GM12873 (cell line): ENCODE data around the gene NUDCD2.

Experiments used
- TF ChIP-seq, protein P1 (sequence below): IDR thresholded peaks from 2 replicates; pipeline ENCODE4 v1.5.1; 2012; ENCODE audit warnings: low read depth, mild to moderate bottlenecking, moderate library complexity, low read length, control low read depth; ENCODE audit not compliant: insufficient read depth; ENCODE audit errors: missing control alignments

The NUDCD2 gene

DNA sequence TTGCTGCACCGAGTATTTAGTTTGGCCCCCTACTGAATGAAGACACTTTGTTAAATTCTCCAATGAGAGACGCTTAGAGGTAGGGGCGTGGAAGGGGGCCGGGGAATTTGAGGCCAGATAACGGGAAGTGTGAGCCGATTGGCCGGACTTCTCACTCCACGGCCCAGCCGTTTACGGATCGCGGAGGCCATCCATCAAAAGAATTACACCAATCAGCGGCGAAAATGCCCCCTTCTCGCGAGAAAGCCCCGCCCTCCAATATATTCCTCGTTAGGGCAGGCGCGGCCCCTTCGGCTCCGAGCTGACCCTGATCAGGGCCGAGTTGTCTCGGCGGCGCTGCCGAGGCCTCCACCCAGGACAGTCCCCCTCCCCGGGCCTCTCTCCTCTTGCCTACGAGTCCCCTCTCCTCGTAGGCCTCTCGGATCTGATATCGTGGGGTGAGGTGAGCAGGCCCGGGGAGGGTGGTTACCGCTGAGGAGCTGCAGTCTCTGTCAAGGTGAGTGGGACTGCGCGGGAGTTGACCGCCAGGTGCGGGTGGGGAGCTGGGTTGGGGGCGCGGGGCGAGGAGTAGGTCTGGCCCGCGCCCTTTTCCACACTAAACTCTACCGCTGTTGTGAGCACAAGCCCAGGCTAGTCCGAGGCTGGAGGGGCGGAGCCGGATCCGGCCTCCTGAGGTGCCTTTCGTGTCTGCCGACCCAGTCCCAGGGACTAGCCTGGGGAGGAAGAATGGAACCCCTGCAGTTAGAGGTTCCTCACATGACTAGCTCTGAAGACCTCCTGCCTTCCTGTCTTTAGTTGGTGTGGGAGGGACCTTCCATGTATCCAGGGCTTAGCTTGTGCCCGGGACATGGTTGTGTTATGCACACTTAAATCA, 22.4 kb downstream of the NUDCD2 start, which contains the start of gene CCNG1:
TSS of gene CCNG1 (plus strand) at position 287 of the 874 bp plus-strand sequence. CDS start 1,662 bp downstream, outside the sequence.
- TF ChIP-seq, protein P1, sequence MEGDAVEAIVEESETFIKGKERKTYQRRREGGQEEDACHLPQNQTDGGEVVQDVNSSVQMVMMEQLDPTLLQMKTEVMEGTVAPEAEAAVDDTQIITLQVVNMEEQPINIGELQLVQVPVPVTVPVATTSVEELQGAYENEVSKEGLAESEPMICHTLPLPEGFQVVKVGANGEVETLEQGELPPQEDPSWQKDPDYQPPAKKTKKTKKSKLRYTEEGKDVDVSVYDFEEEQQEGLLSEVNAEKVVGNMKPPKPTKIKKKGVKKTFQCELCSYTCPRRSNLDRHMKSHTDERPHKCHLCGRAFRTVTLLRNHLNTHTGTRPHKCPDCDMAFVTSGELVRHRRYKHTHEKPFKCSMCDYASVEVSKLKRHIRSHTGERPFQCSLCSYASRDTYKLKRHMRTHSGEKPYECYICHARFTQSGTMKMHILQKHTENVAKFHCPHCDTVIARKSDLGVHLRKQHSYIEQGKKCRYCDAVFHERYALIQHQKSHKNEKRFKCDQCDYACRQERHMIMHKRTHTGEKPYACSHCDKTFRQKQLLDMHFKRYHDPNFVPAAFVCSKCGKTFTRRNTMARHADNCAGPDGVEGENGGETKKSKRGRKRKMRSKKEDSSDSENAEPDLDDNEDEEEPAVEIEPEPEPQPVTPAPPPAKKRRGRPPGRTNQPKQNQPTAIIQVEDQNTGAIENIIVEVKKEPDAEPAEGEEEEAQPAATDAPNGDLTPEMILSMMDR, result no peak

DNA sequence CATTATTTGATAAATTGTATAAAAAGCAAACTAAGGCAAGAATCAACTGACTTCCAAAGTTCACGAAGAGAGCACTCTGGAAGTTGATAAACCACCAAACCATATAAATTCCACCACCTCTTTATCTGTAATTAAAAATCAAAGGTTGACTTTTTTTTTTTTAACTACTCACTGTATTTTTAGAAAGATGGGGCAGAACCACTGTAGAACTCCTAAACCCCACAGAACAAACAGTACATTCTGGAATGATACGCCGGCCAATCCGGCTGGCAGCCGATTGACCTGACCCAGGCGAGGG, 22.9 kb downstream of the NUDCD2 start:
- TF ChIP-seq, protein P1, result no peak

DNA sequence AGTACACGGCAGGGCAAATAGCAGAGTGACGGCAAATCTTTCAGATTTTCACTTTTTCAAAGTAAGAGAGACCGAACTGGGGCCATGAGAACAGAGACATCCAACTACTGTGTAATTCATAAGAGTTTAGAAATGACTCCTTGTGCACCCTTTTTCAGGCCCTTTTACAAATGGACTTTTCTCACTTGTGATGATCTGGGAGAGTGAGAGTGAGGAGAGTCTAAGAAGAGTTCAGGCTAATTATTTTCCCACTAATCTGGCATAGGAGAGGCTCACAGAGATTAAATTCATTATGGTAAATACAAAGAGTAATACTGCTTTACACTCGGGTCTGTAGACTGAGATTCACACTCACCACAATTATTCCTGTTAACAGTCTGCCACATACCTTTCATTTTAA, 23.4 kb downstream of the NUDCD2 start:
- TF ChIP-seq, protein P1, result no peak

DNA sequence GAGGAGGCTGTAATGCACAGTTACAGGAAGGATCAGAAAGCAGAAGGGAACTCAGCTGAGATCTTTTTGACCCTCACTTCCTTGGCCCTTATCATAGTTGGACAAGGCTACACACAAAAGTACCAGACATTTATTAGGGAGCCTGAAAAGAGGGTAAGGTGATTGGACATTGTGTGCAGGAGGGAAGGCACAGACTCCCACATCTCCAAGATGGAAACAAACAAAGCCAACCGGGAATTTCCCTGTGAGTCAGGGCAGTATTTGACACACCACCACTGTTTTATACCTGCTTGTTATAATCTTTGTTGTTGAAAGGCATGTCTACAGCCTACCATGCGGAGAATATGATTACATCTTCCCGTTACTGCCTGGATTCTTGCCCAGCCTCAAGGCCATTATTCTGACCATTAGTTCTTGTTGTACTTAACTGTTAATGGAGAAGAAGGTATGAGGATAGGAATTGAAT, 25.5 kb downstream of the NUDCD2 start:
- TF ChIP-seq, protein P1, result no peak

DNA sequence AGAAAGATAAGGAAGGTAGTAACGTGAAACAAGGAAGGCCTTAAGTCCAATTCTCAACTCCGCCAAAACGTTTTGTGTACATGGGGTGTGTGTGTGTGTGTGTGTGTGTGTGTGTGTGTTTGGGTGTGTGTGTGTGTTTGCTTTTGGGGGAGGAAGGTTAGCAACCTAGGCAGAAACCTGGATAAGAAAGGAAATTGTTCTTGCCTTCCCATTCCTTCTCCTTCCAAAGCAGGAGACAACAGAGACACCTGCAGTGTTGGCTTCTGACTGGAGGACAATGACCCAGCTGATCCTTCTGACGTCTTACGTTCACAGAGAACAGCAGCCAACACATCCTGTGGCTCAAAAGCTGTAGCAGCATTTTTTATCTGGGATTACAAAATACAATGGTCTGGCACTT, 26.6 kb downstream of the NUDCD2 start:
- TF ChIP-seq, protein P1, result no peak

DNA sequence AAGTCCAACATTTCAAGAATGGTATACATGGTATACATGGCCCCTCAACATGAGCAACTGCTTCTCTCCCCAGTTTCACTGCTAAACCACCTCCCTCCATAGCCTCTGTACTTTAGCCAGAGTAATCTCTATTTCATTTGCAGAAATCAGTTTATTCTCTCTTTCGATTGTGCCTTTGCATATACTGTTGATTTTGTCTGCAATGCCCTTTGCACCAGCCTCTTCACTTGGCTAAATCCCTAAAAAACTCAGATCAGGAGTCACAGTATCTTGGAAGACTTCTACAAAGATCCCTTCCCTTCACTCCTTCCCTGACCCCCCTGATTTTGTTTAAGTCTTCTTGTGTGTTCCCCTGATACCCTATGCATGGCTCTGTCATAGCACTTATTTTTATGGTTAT, 27.4 kb downstream of the NUDCD2 start:
- TF ChIP-seq, protein P1, result no peak

DNA sequence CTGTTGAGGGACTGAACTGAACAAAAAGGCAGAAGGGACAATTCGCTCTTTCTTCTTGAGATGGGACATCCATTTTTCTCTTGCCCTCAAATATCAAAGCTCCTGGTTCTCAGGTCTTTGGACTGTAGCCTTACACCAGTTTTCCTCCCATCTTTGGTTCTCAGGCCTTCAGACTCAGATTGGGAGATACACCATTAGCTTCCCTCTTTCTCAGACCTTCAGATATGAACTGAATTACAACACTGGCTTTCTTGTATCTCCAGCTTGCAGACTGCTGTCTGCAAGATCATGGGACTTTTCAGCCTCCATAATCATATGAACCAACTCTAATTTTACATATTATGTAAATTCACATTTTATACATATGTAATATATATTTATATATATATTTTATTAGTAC, 35.1 kb downstream of the NUDCD2 start:
- TF ChIP-seq, protein P1, result no peak
